ENCODE data around the gene METTL8.
"Not testable (repeated sequence)": the region's sequence is repeated elsewhere in the genome, so short reads cannot be mapped to it uniquely, and the experiment has no call there.

The METTL8 gene

DNA sequence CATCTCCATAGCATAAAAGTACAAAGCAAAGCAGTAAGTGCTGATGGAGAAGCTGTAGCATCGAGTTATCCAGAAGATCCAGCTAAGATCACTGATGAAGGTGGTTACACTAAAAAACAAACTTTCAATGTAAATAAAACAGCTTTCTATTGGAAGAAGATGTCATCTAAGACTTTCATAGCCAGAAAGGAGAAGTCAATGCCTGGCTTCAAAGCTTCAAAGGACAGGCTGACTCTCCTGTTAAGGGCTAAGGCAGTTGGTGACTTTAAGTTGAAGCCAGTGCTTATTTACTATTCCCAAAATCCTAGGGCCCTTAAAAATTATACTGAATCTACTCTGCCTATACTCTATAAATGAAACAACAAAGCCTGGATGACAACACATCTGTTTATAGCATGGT, 44.0 kb downstream of the METTL8 start:
- H3K4me3 ChIP-seq (ENCODE audit: low read depth, low read length), result no peak overlapping the region
- DNase-seq (ENCODE audit: low read depth), result peak; percentile 24
- TF ChIP-seq POLR2A (IDR thresholded peaks at IDR 0.05; ENCODE audit: extremely low read depth, insufficient read length) (no peak), MYC (IDR thresholded peaks at IDR 0.05; ENCODE audit: low read depth, low read length) (no peak)
- TF ChIP-seq, protein P1, sequence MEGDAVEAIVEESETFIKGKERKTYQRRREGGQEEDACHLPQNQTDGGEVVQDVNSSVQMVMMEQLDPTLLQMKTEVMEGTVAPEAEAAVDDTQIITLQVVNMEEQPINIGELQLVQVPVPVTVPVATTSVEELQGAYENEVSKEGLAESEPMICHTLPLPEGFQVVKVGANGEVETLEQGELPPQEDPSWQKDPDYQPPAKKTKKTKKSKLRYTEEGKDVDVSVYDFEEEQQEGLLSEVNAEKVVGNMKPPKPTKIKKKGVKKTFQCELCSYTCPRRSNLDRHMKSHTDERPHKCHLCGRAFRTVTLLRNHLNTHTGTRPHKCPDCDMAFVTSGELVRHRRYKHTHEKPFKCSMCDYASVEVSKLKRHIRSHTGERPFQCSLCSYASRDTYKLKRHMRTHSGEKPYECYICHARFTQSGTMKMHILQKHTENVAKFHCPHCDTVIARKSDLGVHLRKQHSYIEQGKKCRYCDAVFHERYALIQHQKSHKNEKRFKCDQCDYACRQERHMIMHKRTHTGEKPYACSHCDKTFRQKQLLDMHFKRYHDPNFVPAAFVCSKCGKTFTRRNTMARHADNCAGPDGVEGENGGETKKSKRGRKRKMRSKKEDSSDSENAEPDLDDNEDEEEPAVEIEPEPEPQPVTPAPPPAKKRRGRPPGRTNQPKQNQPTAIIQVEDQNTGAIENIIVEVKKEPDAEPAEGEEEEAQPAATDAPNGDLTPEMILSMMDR (IDR thresholded peaks at IDR 0.05; ENCODE audit: low read depth, low read length), result no peak
- TF ChIP-seq, protein P2, sequence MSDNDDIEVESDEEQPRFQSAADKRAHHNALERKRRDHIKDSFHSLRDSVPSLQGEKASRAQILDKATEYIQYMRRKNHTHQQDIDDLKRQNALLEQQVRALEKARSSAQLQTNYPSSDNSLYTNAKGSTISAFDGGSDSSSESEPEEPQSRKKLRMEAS (IDR thresholded peaks at IDR 0.05; ENCODE audit: low read depth, low read length), result no peak

DNA sequence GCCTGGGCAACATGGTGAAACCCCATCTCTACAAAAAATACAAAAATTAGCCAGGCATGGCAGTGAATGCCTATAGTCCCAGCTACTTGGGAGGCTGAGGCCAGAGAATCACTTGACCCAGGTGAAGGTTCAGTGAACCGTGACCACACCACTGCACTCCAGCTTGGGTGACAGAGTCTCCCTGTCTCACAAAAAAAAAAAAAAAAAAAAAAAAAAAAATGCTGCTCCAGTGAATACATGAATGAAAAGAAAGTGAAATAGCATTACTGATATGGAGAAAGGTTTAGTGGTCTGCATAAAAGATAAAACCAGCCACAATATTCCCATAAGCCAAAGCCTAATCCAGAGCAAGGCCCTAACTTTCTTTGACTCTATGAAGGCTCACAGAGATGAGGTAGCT, 44.5 kb downstream of the METTL8 start:
- no peak for TF ChIP-seq POLR2A (IDR thresholded peaks at IDR 0.05; ENCODE audit: extremely low read depth, insufficient read length)
- no peak for TF ChIP-seq MYC (IDR thresholded peaks at IDR 0.05; ENCODE audit: low read depth, low read length)
- TF ChIP-seq, protein P1 (IDR thresholded peaks at IDR 0.05; ENCODE audit: low read depth, low read length), result no peak
- TF ChIP-seq, protein P2 (IDR thresholded peaks at IDR 0.05; ENCODE audit: low read depth, low read length), result no peak
- no peak overlapping the region for H3K4me3 ChIP-seq (ENCODE audit: low read depth, low read length)
- no peak for DNase-seq (ENCODE audit: low read depth)

DNA sequence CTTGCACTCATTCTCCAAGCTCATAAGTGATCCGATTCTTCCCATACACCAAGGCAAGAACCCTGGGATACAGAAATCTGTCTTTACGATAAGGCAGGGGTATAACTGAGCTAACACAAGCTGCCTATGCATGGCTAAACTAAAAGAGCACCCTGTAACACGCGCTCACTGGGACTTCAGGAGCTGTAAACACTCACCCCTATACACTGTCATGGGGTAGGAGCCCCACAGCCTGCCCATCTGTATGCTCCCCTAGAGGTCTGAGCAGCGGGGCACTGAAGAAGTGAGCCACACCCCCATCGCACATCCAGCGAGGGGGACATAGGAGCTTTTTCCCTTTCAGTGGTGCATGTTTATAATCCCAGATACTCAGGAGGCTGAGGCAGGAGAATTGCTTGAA, 46.7 kb downstream of the METTL8 start:
- TF ChIP-seq POLR2A (IDR thresholded peaks at IDR 0.05; ENCODE audit: extremely low read depth, insufficient read length), result no peak
- TF ChIP-seq, protein P2 (IDR thresholded peaks at IDR 0.05; ENCODE audit: low read depth, low read length), result no peak
- TF ChIP-seq MYC (IDR thresholded peaks at IDR 0.05; ENCODE audit: low read depth, low read length), result no peak
- TF ChIP-seq, protein P1 (IDR thresholded peaks at IDR 0.05; ENCODE audit: low read depth, low read length), result no peak
- no peak overlapping the region for H3K4me3 ChIP-seq (ENCODE audit: low read depth, low read length)
- no peak for DNase-seq (ENCODE audit: low read depth)

DNA sequence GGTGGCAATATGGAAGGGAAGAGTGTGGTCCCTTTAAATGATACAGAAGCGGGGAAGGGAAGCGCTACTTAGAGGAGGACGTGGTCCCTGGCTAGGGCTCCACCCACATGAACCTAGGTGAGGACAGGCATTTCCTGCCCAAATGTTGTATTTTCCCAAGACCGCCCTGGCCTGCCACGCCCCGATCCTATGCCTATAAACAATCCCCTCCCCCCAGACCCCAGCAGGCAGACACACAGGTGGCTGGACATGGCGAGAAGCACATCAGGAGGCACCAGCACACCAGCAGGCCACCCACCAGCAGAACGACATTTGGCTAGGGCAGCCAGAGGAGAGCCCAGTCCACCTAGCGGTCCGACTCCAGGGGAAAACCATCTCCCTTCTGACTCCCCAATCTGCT, 47.2 kb downstream of the METTL8 start:
- no peak for DNase-seq (ENCODE audit: low read depth)
- no peak overlapping the region for H3K4me3 ChIP-seq (ENCODE audit: low read depth, low read length)
- TF ChIP-seq, protein P1 (IDR thresholded peaks at IDR 0.05; ENCODE audit: low read depth, low read length), result no peak
- TF ChIP-seq POLR2A (IDR thresholded peaks at IDR 0.05; ENCODE audit: extremely low read depth, insufficient read length) (no peak), MYC (IDR thresholded peaks at IDR 0.05; ENCODE audit: low read depth, low read length) (no peak)
- TF ChIP-seq, protein P2 (IDR thresholded peaks at IDR 0.05; ENCODE audit: low read depth, low read length), result no peak

DNA sequence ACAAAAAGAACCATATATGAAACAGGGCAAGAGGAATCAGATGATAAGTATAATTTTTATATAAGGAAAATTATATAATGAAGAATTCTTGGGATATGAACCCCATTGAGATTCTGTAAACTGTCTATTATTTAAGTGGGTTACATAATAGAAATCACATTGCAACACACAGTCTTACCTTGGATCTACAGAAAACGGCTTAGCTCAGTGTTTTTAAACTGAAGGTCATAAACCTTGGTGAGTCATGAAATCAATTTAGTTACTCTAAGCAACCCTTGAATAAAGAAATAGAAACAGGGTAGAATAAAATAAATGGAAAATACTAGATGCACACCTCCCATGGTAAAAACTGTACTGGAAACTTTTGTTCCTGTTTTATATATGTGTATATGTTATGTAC, 50.7 kb downstream of the METTL8 start:
- peak; percentile 34 for DNase-seq (ENCODE audit: low read depth)
- no peak overlapping the region for H3K4me3 ChIP-seq (ENCODE audit: low read depth, low read length)
- TF ChIP-seq, protein P2 (IDR thresholded peaks at IDR 0.05; ENCODE audit: low read depth, low read length), result no peak
- TF ChIP-seq, protein P1 (IDR thresholded peaks at IDR 0.05; ENCODE audit: low read depth, low read length), result no peak
- TF ChIP-seq MYC (IDR thresholded peaks at IDR 0.05; ENCODE audit: low read depth, low read length) (no peak), POLR2A (IDR thresholded peaks at IDR 0.05; ENCODE audit: extremely low read depth, insufficient read length) (no peak)

DNA sequence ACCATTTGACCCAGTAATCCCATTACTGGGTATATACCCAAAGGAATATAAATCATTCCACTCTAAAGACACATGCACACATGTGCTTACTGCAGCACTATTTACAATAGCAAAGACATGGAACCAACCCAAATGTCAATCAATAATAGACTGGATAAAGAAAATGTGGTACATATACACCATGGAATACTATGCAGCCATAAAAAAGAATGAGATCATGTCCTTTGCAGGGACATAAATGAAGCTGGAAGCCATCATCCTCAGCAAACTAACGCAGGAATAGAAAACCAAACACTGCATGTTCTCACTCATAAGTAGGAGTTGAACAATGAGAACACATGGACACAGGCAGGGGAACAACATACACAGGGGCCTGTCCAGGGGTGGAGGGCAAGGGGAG, 51.6 kb downstream of the METTL8 start:
- H3K4me3 ChIP-seq (ENCODE audit: low read depth, low read length); DNase-seq (ENCODE audit: low read depth): not testable (repeated sequence)

DNA sequence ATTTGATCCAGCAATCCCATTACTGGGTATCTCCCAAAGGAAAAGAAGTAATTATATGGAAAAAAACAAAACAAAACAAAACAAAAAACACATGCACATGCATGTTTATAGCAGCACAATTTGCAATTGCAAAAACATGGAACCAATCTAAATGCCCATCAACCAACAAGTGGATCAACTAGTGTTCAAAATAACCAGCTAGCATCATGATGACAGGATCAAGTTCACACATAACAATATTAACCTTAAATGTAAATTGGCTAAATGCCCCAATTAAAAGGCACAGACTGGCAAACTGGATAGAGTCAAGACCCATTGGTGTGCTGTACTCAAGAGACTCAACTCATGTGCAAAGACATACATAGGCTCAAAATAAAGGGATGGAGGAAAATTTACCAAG, 55.9 kb downstream of the METTL8 start:
- H3K4me3 ChIP-seq (ENCODE audit: low read depth, low read length); DNase-seq (ENCODE audit: low read depth): not testable (repeated sequence)

Measured in NB4 (cell line).